Sigmoid colon (tissue), 4 donors: ENCODE measurements around the gene ASAP2.

Source experiments
- CTCF ChIP-seq, 4 experiments: fragments of 450-650 bp in 3 of 4; fragments of 200-600 bp in 1 of 4; IDR thresholded peaks; one replicate each; pipeline ENCODE4 v1.5.1; 2016 to 2019; ENCODE audit warnings: antibody characterized with exemption in 4 of 4, mild to moderate bottlenecking in 3 of 4, moderate library complexity in 2 of 4
- POLR2AphosphoS5 ChIP-seq, 4 donors: sonication (generic); formaldehyde crosslinking; IDR thresholded peaks; one replicate each; pipeline ENCODE4 v1.6.1; 2017; ENCODE audit warnings: antibody characterized with exemption in 4 of 4

GRCh38 chr2:9322576-9322975, 116.0 kb downstream of the ASAP2 start:
- TF ChIP-seq CTCF (IDR thresholded peaks at IDR 0.05) (no peak), POLR2AphosphoS5 (IDR thresholded peaks at IDR 0.05) (no peak)
